Central memory CD8-positive, alpha-beta T cell (primary cell): ENCODE measurements around the gene TBC1D22A.
A peak's percentile ranks its signal among the peaks of the same experiment; 100 is the strongest.

ENCODE experiments used
- ATAC-seq: fragments of 150-1000 bp; cut with Tn5 transposase; replicated peaks from 2 replicates; pipeline ENCODE4 v1.10.0; 2022; ENCODE audit warnings: mild to moderate bottlenecking, moderate FRiP score, moderate number of reproducible peaks; ENCODE audit not compliant: poor library complexity, severe bottlenecking; ENCODE audit errors: extremely low read depth
- DNase-seq, 2 donors: peaks; one replicate each; pipeline ENCODE4 v3.0.0; 2021; ENCODE audit warnings: low spot score in 2 of 2
- H3K27ac Mint-ChIP-seq: one replicate; pipeline ENCODE4 v1.8.0; 2022; ENCODE audit warnings: low read depth, mild to moderate bottlenecking, moderate library complexity, mixed read lengths
- H3K27me3 Mint-ChIP-seq: one replicate; pipeline ENCODE4 v1.8.0; 2022; ENCODE audit warnings: mixed read lengths
- H3K36me3 Mint-ChIP-seq: one replicate; pipeline ENCODE4 v1.8.0; 2022; ENCODE audit warnings: mild to moderate bottlenecking, moderate library complexity, mixed read lengths; ENCODE audit not compliant: insufficient read depth
- H3K4me1 Mint-ChIP-seq: one replicate; pipeline ENCODE4 v1.8.0; 2022; ENCODE audit warnings: mixed read lengths
- H3K4me3 Mint-ChIP-seq: one replicate; pipeline ENCODE4 v1.8.0; 2022; ENCODE audit warnings: mild to moderate bottlenecking, moderate library complexity, mixed read lengths
- H3K9me3 Mint-ChIP-seq: one replicate; pipeline ENCODE4 v1.8.0; 2022; ENCODE audit warnings: mixed read lengths

The TBC1D22A gene

GRCh38 chr22:46824344-46824909 is 62.0 kb downstream of the TBC1D22A start:
- Mint-ChIP-seq H3K4me3 (no peak overlapping the region), H3K9me3 (no peaks in the 10 kb centered on the region), H3K27ac (peak overlapping the region; percentile 18), H3K27me3 (no peaks in the 10 kb centered on the region), H3K36me3 (peaks cover 8% of the 10 kb centered on the region), H3K4me1 (peaks cover 69% of the 10 kb centered on the region)
- ATAC-seq = no peak
- no peak for DNase-seq

- ATAC-seq (no peak), DNase-seq (no peak)
- Mint-ChIP-seq H3K36me3 (peaks cover 8% of the 10 kb centered on the region), H3K4me1 (peaks cover 70% of the 10 kb centered on the region), H3K9me3 (no peaks in the 10 kb centered on the region), H3K27me3 (no peaks in the 10 kb centered on the region), H3K4me3 (no peak overlapping the region), H3K27ac (no peak overlapping the region)
Measured at GRCh38 chr22:46824980-46825544, 62.6 kb downstream of the TBC1D22A start.

- Mint-ChIP-seq H3K4me1 (peaks cover 64% of the 10 kb centered on the region), H3K4me3 (no peak overlapping the region), H3K36me3 (peaks cover 5% of the 10 kb centered on the region), H3K27me3 (no peaks in the 10 kb centered on the region), H3K9me3 (no peaks in the 10 kb centered on the region), H3K27ac (no peak overlapping the region)
- no peak for DNase-seq
- ATAC-seq = no peak
Measured at GRCh38 chr22:46826438-46827135, 64.1 kb downstream of the TBC1D22A start.

DNA sequence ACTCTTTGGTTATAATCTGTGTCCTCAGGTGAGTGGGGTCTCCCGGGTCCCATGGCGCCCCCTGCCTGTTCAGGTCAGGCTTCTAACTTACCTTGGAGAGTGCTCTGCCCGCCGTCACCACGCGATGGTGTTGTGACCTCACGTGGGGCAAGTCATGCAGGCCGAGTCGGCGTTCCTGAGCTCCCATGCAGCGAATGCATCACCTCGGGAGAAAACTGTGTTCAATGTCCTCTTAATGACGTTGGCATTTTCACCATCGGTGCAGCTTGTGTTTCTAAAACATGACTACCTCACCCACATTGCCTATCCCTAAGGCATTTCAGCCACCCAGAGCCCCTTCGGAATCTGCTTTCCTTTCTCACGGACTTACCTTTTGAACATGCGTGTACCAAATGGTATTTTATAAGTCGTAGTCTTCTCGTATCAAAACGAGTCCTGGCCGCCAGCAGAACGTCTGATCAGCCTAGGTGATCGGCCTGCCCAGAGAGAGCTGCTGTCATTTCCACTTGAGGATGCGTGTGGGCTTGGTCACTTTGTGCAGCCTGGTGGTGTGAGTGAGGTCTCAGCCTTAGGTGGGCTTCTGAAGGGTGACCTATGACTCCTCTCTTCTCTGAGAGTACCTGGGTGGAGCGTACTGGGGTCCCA is 64.8 kb downstream of the TBC1D22A start:
- DNase-seq (no peak), ATAC-seq (no peak)
- peaks cover 5% of the 10 kb centered on the region for H3K36me3 Mint-ChIP-seq
- no peaks in the 10 kb centered on the region for H3K27me3 Mint-ChIP-seq
- peaks cover 57% of the 10 kb centered on the region for H3K4me1 Mint-ChIP-seq
- H3K4me3 Mint-ChIP-seq = no peak overlapping the region
- no peaks in the 10 kb centered on the region for H3K9me3 Mint-ChIP-seq
- no peak overlapping the region for H3K27ac Mint-ChIP-seq

- Mint-ChIP-seq H3K4me3 (no peak overlapping the region), H3K9me3 (no peaks in the 10 kb centered on the region), H3K27ac (no peak overlapping the region), H3K4me1 (peaks cover 52% of the 10 kb centered on the region), H3K36me3 (peaks cover 5% of the 10 kb centered on the region), H3K27me3 (no peaks in the 10 kb centered on the region)
- DNase-seq (no peak), ATAC-seq (no peak)
Measured at GRCh38 chr22:46827781-46828180, 65.3 kb downstream of the TBC1D22A start.

DNA sequence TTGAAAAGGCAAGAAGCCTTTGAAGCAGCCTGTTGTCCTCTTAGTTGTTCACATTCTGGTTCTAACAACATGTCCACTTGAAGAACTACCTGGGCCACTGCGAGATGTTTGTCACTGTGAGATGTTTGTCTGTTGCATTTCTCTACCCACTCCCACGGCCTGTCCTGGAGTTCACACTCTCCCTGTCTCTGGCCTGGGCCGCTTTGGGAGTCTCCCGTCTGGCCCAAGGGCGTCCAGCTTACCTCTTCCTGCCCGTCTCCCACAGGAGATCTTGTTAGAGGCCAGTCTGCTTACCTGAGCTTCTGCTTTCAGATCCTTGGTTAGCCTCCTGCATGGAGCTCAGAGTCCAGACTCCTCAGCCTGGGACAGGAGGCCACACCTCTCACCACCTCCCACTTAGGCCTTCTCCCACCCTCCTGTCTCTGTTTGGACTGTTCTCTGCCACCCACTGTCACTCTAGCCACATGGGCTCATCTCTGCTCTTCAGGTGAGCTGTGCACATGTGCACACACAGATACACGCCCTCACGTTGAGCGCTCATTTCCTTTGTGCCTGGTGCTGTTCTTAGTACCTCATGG is 66.0 kb downstream of the TBC1D22A start:
- peaks cover 54% of the 10 kb centered on the region for H3K4me1 Mint-ChIP-seq
- H3K27ac Mint-ChIP-seq = no peak overlapping the region
- DNase-seq (no peak), ATAC-seq (no peak)
- no peaks in the 10 kb centered on the region for H3K27me3 Mint-ChIP-seq
- no peak overlapping the region for H3K4me3 Mint-ChIP-seq
- H3K9me3 Mint-ChIP-seq = no peaks in the 10 kb centered on the region
- peaks cover 5% of the 10 kb centered on the region for H3K36me3 Mint-ChIP-seq

GRCh38 chr22:46829117-46829891 is 66.9 kb downstream of the TBC1D22A start:
- Mint-ChIP-seq H3K27me3 (no peaks in the 10 kb centered on the region), H3K4me1 (peaks cover 52% of the 10 kb centered on the region), H3K4me3 (no peak overlapping the region), H3K36me3 (peaks cover 5% of the 10 kb centered on the region), H3K27ac (no peak overlapping the region), H3K9me3 (no peaks in the 10 kb centered on the region)
- ATAC-seq (no peak), DNase-seq (no peak)

GRCh38 chr22:46829941-46830715 is 67.7 kb downstream of the TBC1D22A start:
- Mint-ChIP-seq H3K4me3 (no peak overlapping the region), H3K36me3 (peaks cover 5% of the 10 kb centered on the region), H3K27me3 (no peaks in the 10 kb centered on the region), H3K4me1 (peaks cover 49% of the 10 kb centered on the region), H3K27ac (no peak overlapping the region), H3K9me3 (peaks cover 6% of the 10 kb centered on the region)
- DNase-seq (no peak), ATAC-seq (no peak)

- DNase-seq (no peak), ATAC-seq (no peak)
- Mint-ChIP-seq H3K4me1 (peaks cover 54% of the 10 kb centered on the region), H3K9me3 (peaks cover 11% of the 10 kb centered on the region), H3K36me3 (peaks cover 5% of the 10 kb centered on the region), H3K27ac (no peak overlapping the region), H3K27me3 (no peaks in the 10 kb centered on the region), H3K4me3 (no peak overlapping the region)
Measured at GRCh38 chr22:46830841-46831240, 68.4 kb downstream of the TBC1D22A start.

DNA sequence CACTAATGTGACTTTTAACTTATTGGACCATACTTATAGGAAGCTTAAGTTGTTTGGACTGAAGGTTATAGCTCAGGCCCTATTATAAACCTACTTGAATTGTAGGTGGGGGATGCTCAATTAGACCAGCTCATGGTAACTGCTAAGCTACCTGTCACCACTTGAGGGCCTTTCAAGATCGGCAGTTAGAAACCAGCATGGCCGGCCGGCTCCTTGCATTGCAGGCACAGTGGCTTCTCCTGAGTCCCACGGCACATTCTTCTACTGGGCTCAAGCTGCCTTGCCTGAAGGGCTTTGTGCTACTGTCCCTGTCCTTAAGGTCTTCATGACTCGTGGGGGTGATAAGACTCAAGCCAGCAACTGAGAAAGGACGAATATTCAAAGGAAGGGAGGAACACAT is 70.8 kb downstream of the TBC1D22A start:
- DNase-seq (no peak), ATAC-seq (no peak)
- no peak overlapping the region for H3K27ac Mint-ChIP-seq
- H3K9me3 Mint-ChIP-seq = peaks cover 16% of the 10 kb centered on the region
- H3K4me1 Mint-ChIP-seq = peaks cover 53% of the 10 kb centered on the region
- H3K36me3 Mint-ChIP-seq = peaks cover 2% of the 10 kb centered on the region
- no peaks in the 10 kb centered on the region for H3K27me3 Mint-ChIP-seq
- H3K4me3 Mint-ChIP-seq = no peak overlapping the region

- Mint-ChIP-seq H3K36me3 (no peaks in the 10 kb centered on the region), H3K4me1 (peaks cover 44% of the 10 kb centered on the region), H3K4me3 (no peak overlapping the region), H3K27ac (peak overlapping the region; percentile 35), H3K27me3 (no peaks in the 10 kb centered on the region), H3K9me3 (peaks cover 16% of the 10 kb centered on the region)
- DNase-seq (no peak), ATAC-seq (no peak)
Measured at GRCh38 chr22:46834021-46834737, 71.7 kb downstream of the TBC1D22A start.
